GM12878 (cell line): Measurements from ENCODE around the gene EHD4. TPM values are rescaled to one million over a fixed set of nuclear protein-coding genes. Genes with fewer than 3 reads are reported as not detected.

ENCODE experiments used
- microRNA-seq: library from miRNA; unstranded; fragments of <30 nt; microRNA quantifications from one replicate; pipeline ENCODE4, GENCODE V29; 2018
- polyA plus RNA-seq, 11 experiments: library from polyadenylated mRNA; depleted of rRNA in 4 of 11; unstranded in 6 of 11; stranded (reverse) in 5 of 11; fragments of >200 nt; fragmentation: Nextera tagmentation in 4 of 11; fragmentation: Illumina TruSeq in 1 of 11; extraction: Ambion mirVana in 4 of 11; extraction: Trizol in 1 of 11; gene quantifications; 1 replicate in 1 of 11; 2 replicates in 10 of 11; pipeline versions ENCODE4 v1.2.1 to v1.2.3, GENCODE V29; 2011 to 2016; ENCODE audit warnings: inconsistent platforms in 2 of 11, missing spikeins in 2 of 11, low read depth in 1 of 11
- small RNA-seq: library from RNA; depleted of rRNA; stranded (forward); fragments of <200 nt; gene quantifications from one replicate; pipeline ENCODE3, GENCODE V24; 2014
- total RNA-seq, 4 experiments: library from RNA; depleted of rRNA in 3 of 4; stranded (reverse); fragments of >200 nt in 3 of 4; fragmentation: Illumina TruSeq in 1 of 4; extraction: Trizol in 1 of 4; gene quantifications; 2 replicates each; pipeline versions ENCODE4 v1.2.1 to v1.2.3, GENCODE V29; 2013 to 2021

The EHD4 gene
- total and polyA plus RNA-seq, 10 of the 15 experiments (the other 5 are each of a cell fraction or from before 2014, with no cell fraction given) = 4.2 to 62.9 (median 44.7) TPM

Small RNA genes within 50 kb of the gene (microRNA-seq; reads per million reads assigned to microRNA genes)
- not detected for gene MIR4310

Small RNA genes within 50 kb of the gene (small RNA-seq; reads per million reads assigned to genes)
- not detected for gene MIR4310
- not detected for gene RNA5SP393

Other genes starting within 250 kb of the EHD4 start
Only the 7 nearest of the 8 such genes appear.
- 8.5 and 13.5 TPM in 2 replicates for gene MAPKBP1, start 198.1 kb downstream of the EHD4 start, total RNA-seq (2014; rRNA removed)
- 6.7 and 7.2 TPM in 2 replicates for gene MAPKBP1, start 198.1 kb downstream of the EHD4 start, total RNA-seq (2014; rRNA removed; fragmentation: Illumina TruSeq; extraction: Trizol)
- gene MAPKBP1, start 198.1 kb downstream of the EHD4 start, total RNA-seq (2021) = 15.7 and 19.0 TPM in 2 replicates
- gene MAPKBP1, start 198.1 kb downstream of the EHD4 start, polyA plus RNA-seq (2011; rRNA removed) = 3.6 and 6.5 TPM in 2 replicates
- 6.8 and 7.5 TPM in 2 replicates for gene MAPKBP1, start 198.1 kb downstream of the EHD4 start, polyA plus RNA-seq (2014; fragmentation: Illumina TruSeq; extraction: Trizol)
- gene MAPKBP1, start 198.1 kb downstream of the EHD4 start, polyA plus RNA-seq (2014; fragmentation: Nextera tagmentation; extraction: Ambion mirVana) = under 1 TPM; 0.44 to 0.50 TPM
- gene MAPKBP1, start 198.1 kb downstream of the EHD4 start, polyA plus RNA-seq (2014; rRNA removed) = 10.4 and 12.2 TPM in 2 replicates
- 1 to 10 TPM; 6.5 to 7.8 TPM for gene MAPKBP1, start 198.1 kb downstream of the EHD4 start, polyA plus RNA-seq (2016; fragmentation: Nextera tagmentation; extraction: Ambion mirVana)
- 7.5 and 8.5 TPM in 2 replicates for gene JMJD7, start 144.5 kb downstream of the EHD4 start, total RNA-seq (2014; rRNA removed)
- 4.4 and 4.7 TPM in 2 replicates for gene JMJD7, start 144.5 kb downstream of the EHD4 start, total RNA-seq (2014; rRNA removed; fragmentation: Illumina TruSeq; extraction: Trizol)
- gene JMJD7, start 144.5 kb downstream of the EHD4 start, total RNA-seq (2021) = 10.3 and 12.2 TPM in 2 replicates
- 3.7 and 6.8 TPM in 2 replicates for gene JMJD7, start 144.5 kb downstream of the EHD4 start, polyA plus RNA-seq (2011; rRNA removed)
- gene JMJD7, start 144.5 kb downstream of the EHD4 start, polyA plus RNA-seq (2014; fragmentation: Illumina TruSeq; extraction: Trizol) = 0.86 and 5.3 TPM in 2 replicates
- gene JMJD7, start 144.5 kb downstream of the EHD4 start, polyA plus RNA-seq (2014; fragmentation: Nextera tagmentation; extraction: Ambion mirVana) = 1 to 10 TPM in 1 of 2 experiments, under 1 TPM in 1; 0.79 to 2.2 TPM
- gene JMJD7, start 144.5 kb downstream of the EHD4 start, polyA plus RNA-seq (2014; rRNA removed) = 8.9 and 9.9 TPM in 2 replicates
- gene JMJD7, start 144.5 kb downstream of the EHD4 start, polyA plus RNA-seq (2016; fragmentation: Nextera tagmentation; extraction: Ambion mirVana) = 10 to 100 TPM in 1 of 2 experiments, 1 to 10 TPM in 1; 6.3 to 10.4 TPM
- 2.6 and 3.1 TPM in 2 replicates for gene PLA2G4B, start 133.7 kb downstream of the EHD4 start, total RNA-seq (2014; rRNA removed)
- 0.67 and 0.78 TPM in 2 replicates for gene PLA2G4B, start 133.7 kb downstream of the EHD4 start, total RNA-seq (2014; rRNA removed; fragmentation: Illumina TruSeq; extraction: Trizol)
- 3.1 and 6.6 TPM in 2 replicates for gene PLA2G4B, start 133.7 kb downstream of the EHD4 start, total RNA-seq (2021)
- 2.7 and 3.2 TPM in 2 replicates for gene PLA2G4B, start 133.7 kb downstream of the EHD4 start, polyA plus RNA-seq (2011; rRNA removed)
- 0.43 and 2.4 TPM in 2 replicates for gene PLA2G4B, start 133.7 kb downstream of the EHD4 start, polyA plus RNA-seq (2014; fragmentation: Illumina TruSeq; extraction: Trizol)
- gene PLA2G4B, start 133.7 kb downstream of the EHD4 start, polyA plus RNA-seq (2014; fragmentation: Nextera tagmentation; extraction: Ambion mirVana) = under 1 TPM; 0.22 to 0.93 TPM
- gene PLA2G4B, start 133.7 kb downstream of the EHD4 start, polyA plus RNA-seq (2014; rRNA removed) = 3.8 and 6.9 TPM in 2 replicates
- gene PLA2G4B, start 133.7 kb downstream of the EHD4 start, polyA plus RNA-seq (2016; fragmentation: Nextera tagmentation; extraction: Ambion mirVana) = 1 to 10 TPM; 4.4 to 6.3 TPM
- gene SPTBN5, start 78.5 kb downstream of the EHD4 start, total RNA-seq (2014; rRNA removed) = 0.06 and 0.44 TPM in 2 replicates
- gene SPTBN5, start 78.5 kb downstream of the EHD4 start, total RNA-seq (2014; rRNA removed; fragmentation: Illumina TruSeq; extraction: Trizol) = under 0.01 TPM in 1 of 2 replicates, not detected in the other
- 0.05 and 0.18 TPM in 2 replicates for gene SPTBN5, start 78.5 kb downstream of the EHD4 start, total RNA-seq (2021)
- gene SPTBN5, start 78.5 kb downstream of the EHD4 start, polyA plus RNA-seq (2011; rRNA removed) = 0.01 and 0.03 TPM in 2 replicates
- 0.01 TPM in 1 of 2 replicates, not detected in the other for gene SPTBN5, start 78.5 kb downstream of the EHD4 start, polyA plus RNA-seq (2014; fragmentation: Illumina TruSeq; extraction: Trizol)
- not detected for gene SPTBN5, start 78.5 kb downstream of the EHD4 start, polyA plus RNA-seq (2014; fragmentation: Nextera tagmentation; extraction: Ambion mirVana)
- gene SPTBN5, start 78.5 kb downstream of the EHD4 start, polyA plus RNA-seq (2014; rRNA removed) = 0.06 and 0.10 TPM in 2 replicates
- not detected for gene SPTBN5, start 78.5 kb downstream of the EHD4 start, polyA plus RNA-seq (2016; fragmentation: Nextera tagmentation; extraction: Ambion mirVana)
- gene PLA2G4E, start 48.5 kb upstream of the EHD4 start, total RNA-seq (2014; rRNA removed) = 0.06 TPM in 1 of 2 replicates, not detected in the other
- gene PLA2G4E, start 48.5 kb upstream of the EHD4 start, total RNA-seq (2014; rRNA removed; fragmentation: Illumina TruSeq; extraction: Trizol) = 0.05 TPM in 1 of 2 replicates, not detected in the other
- gene PLA2G4E, start 48.5 kb upstream of the EHD4 start, total RNA-seq (2021) = 0.05 and 0.11 TPM in 2 replicates
- gene PLA2G4E, start 48.5 kb upstream of the EHD4 start, polyA plus RNA-seq (2011; rRNA removed) = 0.07 TPM in 2 replicates
- gene PLA2G4E, start 48.5 kb upstream of the EHD4 start, polyA plus RNA-seq (2014; fragmentation: Illumina TruSeq; extraction: Trizol) = 0.06 TPM in 1 of 2 replicates, not detected in the other
- not detected for gene PLA2G4E, start 48.5 kb upstream of the EHD4 start, polyA plus RNA-seq (2014; fragmentation: Nextera tagmentation; extraction: Ambion mirVana)
- gene PLA2G4E, start 48.5 kb upstream of the EHD4 start, polyA plus RNA-seq (2014; rRNA removed) = 0.15 and 0.32 TPM in 2 replicates
- not detected for gene PLA2G4E, start 48.5 kb upstream of the EHD4 start, polyA plus RNA-seq (2016; fragmentation: Nextera tagmentation; extraction: Ambion mirVana)
- gene PLA2G4D, start 122.0 kb upstream of the EHD4 start, total RNA-seq (2014; rRNA removed) = not detected in 2 replicates
- not detected in 2 replicates for gene PLA2G4D, start 122.0 kb upstream of the EHD4 start, total RNA-seq (2014; rRNA removed; fragmentation: Illumina TruSeq; extraction: Trizol)
- not detected in 2 replicates for gene PLA2G4D, start 122.0 kb upstream of the EHD4 start, total RNA-seq (2021)
- 0.03 TPM in 1 of 2 replicates, not detected in the other for gene PLA2G4D, start 122.0 kb upstream of the EHD4 start, polyA plus RNA-seq (2011; rRNA removed)
- not detected in 2 replicates for gene PLA2G4D, start 122.0 kb upstream of the EHD4 start, polyA plus RNA-seq (2014; fragmentation: Illumina TruSeq; extraction: Trizol)
- gene PLA2G4D, start 122.0 kb upstream of the EHD4 start, polyA plus RNA-seq (2014; fragmentation: Nextera tagmentation; extraction: Ambion mirVana) = not detected
- gene PLA2G4D, start 122.0 kb upstream of the EHD4 start, polyA plus RNA-seq (2014; rRNA removed) = 0.06 TPM in 1 of 2 replicates, not detected in the other
- gene PLA2G4D, start 122.0 kb upstream of the EHD4 start, polyA plus RNA-seq (2016; fragmentation: Nextera tagmentation; extraction: Ambion mirVana) = not detected
- gene PLA2G4F, start 184.1 kb upstream of the EHD4 start, total RNA-seq (2014; rRNA removed) = not detected in 2 replicates
- gene PLA2G4F, start 184.1 kb upstream of the EHD4 start, total RNA-seq (2014; rRNA removed; fragmentation: Illumina TruSeq; extraction: Trizol) = not detected in 2 replicates
- gene PLA2G4F, start 184.1 kb upstream of the EHD4 start, total RNA-seq (2021) = 0.05 TPM in 1 of 2 replicates, not detected in the other
- gene PLA2G4F, start 184.1 kb upstream of the EHD4 start, polyA plus RNA-seq (2011; rRNA removed) = not detected in 2 replicates
- not detected in 2 replicates for gene PLA2G4F, start 184.1 kb upstream of the EHD4 start, polyA plus RNA-seq (2014; fragmentation: Illumina TruSeq; extraction: Trizol)
- not detected for gene PLA2G4F, start 184.1 kb upstream of the EHD4 start, polyA plus RNA-seq (2014; fragmentation: Nextera tagmentation; extraction: Ambion mirVana)
- gene PLA2G4F, start 184.1 kb upstream of the EHD4 start, polyA plus RNA-seq (2014; rRNA removed) = not detected in 2 replicates
- gene PLA2G4F, start 184.1 kb upstream of the EHD4 start, polyA plus RNA-seq (2016; fragmentation: Nextera tagmentation; extraction: Ambion mirVana) = not detected